IMR-90 (cell line): ENCODE data around the gene SNCA. TPM values are rescaled to one million over a fixed set of nuclear protein-coding genes. Genes with fewer than 3 reads are reported as not detected.

ENCODE experiments used
- ATAC-seq: fragments of 200-7000 bp; cut with Tn5 transposase; 2 replicates; pipeline ENCODE4 v1.9.1; 2020; ENCODE audit warnings: low read depth, mild to moderate bottlenecking, moderate library complexity
- BruUV-seq: library from RNA; stranded (reverse); fragments of 400-500 nt; replicated peaks from 2 replicates; lab custom pipeline; 2021; lab: Mats Ljungman, UMichigan
- CTCF ChIA-PET: fragments of 300-600 bp; formaldehyde crosslinking; extraction: SDS; loops from one replicate; lab custom pipeline; 2021; ENCODE audit warnings: antibody characterized with exemption; lab: Yijun Ruan, JAX
- POLR2A ChIA-PET: fragments of 300-600 bp; sonication (Branson Sonifier 250); formaldehyde crosslinking; loops from one replicate; lab custom pipeline; 2022; ENCODE audit warnings: antibody characterized with exemption; ENCODE audit not compliant: unreplicated experiment; lab: Charles Lee
- DNase-seq: peaks from one replicate; pipeline ENCODE4 v3.0.0; 2013
- H2AFZ ChIP-seq: replicated peaks from 2 replicates; pipeline ENCODE3; 2013; ENCODE audit warnings: low read length, mild to moderate bottlenecking; ENCODE audit not compliant: poor library complexity
- H2AK5ac ChIP-seq: 2 replicates; pipeline ENCODE4 v1.6.1; 2013; ENCODE audit warnings: low read depth, low read length, inconsistent platforms
- H2AK9ac ChIP-seq: replicated peaks from 2 replicates; pipeline ENCODE3; 2013; ENCODE audit warnings: mild to moderate bottlenecking, low read depth, low read length, moderate library complexity; ENCODE audit not compliant: poor library complexity
- H2BK120ac ChIP-seq: 2 replicates; pipeline ENCODE4 v1.6.1; 2013; ENCODE audit warnings: low read depth, low read length, inconsistent platforms
- H2BK15ac ChIP-seq: 3 replicates; pipeline ENCODE4 v1.6.1; 2013; ENCODE audit warnings: low read depth, low read length, inconsistent platforms
- H2BK20ac ChIP-seq: 2 replicates; pipeline ENCODE4 v1.6.1; 2013; ENCODE audit warnings: low read depth, mild to moderate bottlenecking, inconsistent platforms, low read length, moderate library complexity
- H2BK5ac ChIP-seq: 2 replicates; pipeline ENCODE4 v1.6.1; 2013; ENCODE audit warnings: mild to moderate bottlenecking, low read depth, low read length, inconsistent platforms; ENCODE audit not compliant: poor library complexity, severe bottlenecking
- H3K14ac ChIP-seq: replicated peaks from 2 replicates; pipeline ENCODE4 v1.6.1; 2013; ENCODE audit warnings: low read depth, low read length, inconsistent platforms
- H3K18ac ChIP-seq: 2 replicates; pipeline ENCODE4 v1.6.1; 2013; ENCODE audit warnings: low read depth, low read length, control low read depth
- H3K23ac ChIP-seq: 2 replicates; pipeline ENCODE4 v1.6.1; 2013; ENCODE audit warnings: low read depth, low read length, inconsistent platforms
- H3K27ac ChIP-seq: 2 replicates; pipeline ENCODE4 v1.5.1; 2013; ENCODE audit warnings: mild to moderate bottlenecking, control low read depth, low read length; ENCODE audit not compliant: insufficient read depth
- H3K27me3 ChIP-seq: 2 replicates; pipeline ENCODE4 v1.6.1; 2013; ENCODE audit warnings: low read length; ENCODE audit not compliant: control insufficient read depth, insufficient read depth
- H3K36me3 ChIP-seq: 2 replicates; pipeline ENCODE4 v1.6.1; 2013; ENCODE audit warnings: low read length, mixed read lengths; ENCODE audit not compliant: control insufficient read depth, insufficient read depth
- H3K4ac ChIP-seq: 2 replicates; pipeline ENCODE4 v1.6.1; 2013; ENCODE audit warnings: low read depth, low read length, inconsistent platforms
- H3K4me1 ChIP-seq: 2 replicates; pipeline ENCODE4 v1.6.1; 2013; ENCODE audit warnings: low read length, mixed read lengths; ENCODE audit not compliant: control insufficient read depth, insufficient read depth
- H3K4me2 ChIP-seq: 2 replicates; pipeline ENCODE4 v1.6.1; 2013; ENCODE audit warnings: low read depth, mild to moderate bottlenecking, control low read depth, low read length, moderate library complexity
- H3K4me3 ChIP-seq: 2 replicates; pipeline ENCODE4 v1.5.1; 2013; ENCODE audit warnings: low read depth, mild to moderate bottlenecking, control low read depth, low read length, moderate library complexity; ENCODE audit not compliant: insufficient read depth
- H3K56ac ChIP-seq: 2 replicates; pipeline ENCODE4 v1.6.1; 2013; ENCODE audit warnings: low read length, inconsistent platforms; ENCODE audit not compliant: insufficient read depth; ENCODE audit errors: extremely low read depth
- H3K79me1 ChIP-seq, 2 experiments: 2 replicates each; pipeline ENCODE4 v1.6.1; 2013; ENCODE audit warnings: low read length in 2 of 2, inconsistent platforms in 1 of 2, low read depth in 1 of 2
- H3K9ac ChIP-seq: 2 replicates; pipeline ENCODE4 v1.6.1; 2013; ENCODE audit warnings: low read depth, low read length, control low read depth
- H3K9me1 ChIP-seq: 2 replicates; pipeline ENCODE4 v1.6.1; 2013; ENCODE audit warnings: low read length, inconsistent platforms; ENCODE audit not compliant: insufficient read depth
- H3K9me3 ChIP-seq: 2 replicates; pipeline ENCODE4 v1.6.1; 2013; ENCODE audit warnings: low read length; ENCODE audit not compliant: control insufficient read depth, insufficient read depth
- H4K20me1 ChIP-seq: 2 replicates; pipeline ENCODE4 v1.6.1; 2013; ENCODE audit warnings: low read length, inconsistent platforms; ENCODE audit not compliant: insufficient read depth
- H4K5ac ChIP-seq: 2 replicates; pipeline ENCODE4 v1.6.1; 2013; ENCODE audit warnings: mild to moderate bottlenecking, low read depth, low read length, control low read depth
- H4K8ac ChIP-seq, 2 experiments: 2 replicates each; pipeline ENCODE4 v1.6.1; 2013; ENCODE audit warnings: low read depth in 2 of 2, low read length in 2 of 2, control low read depth in 1 of 2, inconsistent platforms in 1 of 2
- H4K91ac ChIP-seq: 2 replicates; pipeline ENCODE4 v1.6.1; 2013; ENCODE audit warnings: low read depth, low read length, inconsistent platforms; ENCODE audit not compliant: insufficient read depth
- BHLHE40 ChIP-seq: fragments of 150-350 bp; IDR thresholded peaks from 2 replicates; pipeline ENCODE4 v1.6.1; 2016; ENCODE audit warnings: mild to moderate bottlenecking, low read depth, low read length
- CEBPB ChIP-seq: IDR thresholded peaks from 2 replicates; pipeline ENCODE4 v1.6.1; 2012; ENCODE audit warnings: low read depth, low read length, improper control_type of control experiment
- CHD1 ChIP-seq: IDR thresholded peaks from 2 replicates; pipeline ENCODE4 v1.6.1; 2012; ENCODE audit warnings: low read depth, low read length, improper control_type of control experiment
- CTCF ChIP-seq: conservative IDR thresholded peaks from 2 replicates; pipeline ENCODE4 v1.5.1; 2012; ENCODE audit warnings: mild to moderate bottlenecking, low read depth, low read length, improper control_type of control experiment
- MAZ ChIP-seq: IDR thresholded peaks from 2 replicates; pipeline ENCODE4 v1.6.1; 2012; ENCODE audit warnings: low read depth, mild to moderate bottlenecking, low read length, improper control_type of control experiment, moderate library complexity, borderline replicate concordance
- MXI1 ChIP-seq: IDR thresholded peaks from 2 replicates; pipeline ENCODE4 v1.6.1; 2012; ENCODE audit warnings: low read depth, mild to moderate bottlenecking, low read length, moderate library complexity, borderline replicate concordance
- NFE2L2 ChIP-seq: fragments of 150-350 bp; IDR thresholded peaks from 2 replicates; pipeline ENCODE4 v1.6.1; 2016; ENCODE audit warnings: low read depth, mild to moderate bottlenecking, low read length
- RAD21 ChIP-seq: IDR thresholded peaks from 2 replicates; pipeline ENCODE4 v1.6.1; 2012; ENCODE audit warnings: low read length, improper control_type of control experiment
- RFX5 ChIP-seq: IDR thresholded peaks from 2 replicates; pipeline ENCODE4 v1.8.0; 2012; ENCODE audit warnings: low read depth, mild to moderate bottlenecking, low read length, moderate library complexity
- SMC3 ChIP-seq: fragments of 150-350 bp; IDR thresholded peaks from 2 replicates; pipeline ENCODE4 v1.6.1; 2016; ENCODE audit warnings: low read depth, mild to moderate bottlenecking, antibody characterized with exemption, low read length, moderate library complexity
- WGBS, 2 experiments: methylation state at CpG; one replicate each; pipeline versions ENCODE4 v1.1.5 to v1.1.7; 2013; ENCODE audit warnings: missing lambda C conversion rate in 2 of 2; ENCODE audit not compliant: insufficient read length in 1 of 2; ENCODE audit errors: extremely low coverage in 2 of 2; 5-methylcytosine and 5-hydroxymethylcytosine counted together
- dilution Hi-C: fragments of 300-500 bp; cut with HindIII; formaldehyde crosslinking; loops from one replicate; pipeline ENCODE4 v1.14.3; 2018; ENCODE audit warnings: low sequenced_read_pairs; ENCODE audit not compliant: unreplicated experiment
- in situ Hi-C: fragments of 300-500 bp; cut with MboI; formaldehyde crosslinking; loops from 3 replicates; pipeline ENCODE4 v1.14.3; 2019; ENCODE audit warnings: low sequenced_read_pairs, inconsistent platforms, mixed read lengths
- intact Hi-C: fragments of 100-400 bp; cut with micrococcal nuclease; formaldehyde crosslinking; loops from 2 replicates; pipeline ENCODE4 v1.10.0; 2022
- polyA plus RNA-seq, 3 experiments: library from polyadenylated mRNA; depleted of rRNA; stranded (reverse); fragments of >200 nt; gene quantifications; 2 replicates each; pipeline ENCODE4 v1.2.3, GENCODE V29; 2012; ENCODE audit warnings: low replicate concordance in 1 of 3
- total RNA-seq: library from RNA; depleted of rRNA; stranded (reverse); fragments of >200 nt; gene quantifications from 2 replicates; pipeline ENCODE4 v1.2.3, GENCODE V29; 2012

The SNCA gene
- total and polyA plus RNA-seq, 2 of the 4 experiments (the other 2 are of a cell fraction): 0.36 to 0.46 TPM

DNA sequence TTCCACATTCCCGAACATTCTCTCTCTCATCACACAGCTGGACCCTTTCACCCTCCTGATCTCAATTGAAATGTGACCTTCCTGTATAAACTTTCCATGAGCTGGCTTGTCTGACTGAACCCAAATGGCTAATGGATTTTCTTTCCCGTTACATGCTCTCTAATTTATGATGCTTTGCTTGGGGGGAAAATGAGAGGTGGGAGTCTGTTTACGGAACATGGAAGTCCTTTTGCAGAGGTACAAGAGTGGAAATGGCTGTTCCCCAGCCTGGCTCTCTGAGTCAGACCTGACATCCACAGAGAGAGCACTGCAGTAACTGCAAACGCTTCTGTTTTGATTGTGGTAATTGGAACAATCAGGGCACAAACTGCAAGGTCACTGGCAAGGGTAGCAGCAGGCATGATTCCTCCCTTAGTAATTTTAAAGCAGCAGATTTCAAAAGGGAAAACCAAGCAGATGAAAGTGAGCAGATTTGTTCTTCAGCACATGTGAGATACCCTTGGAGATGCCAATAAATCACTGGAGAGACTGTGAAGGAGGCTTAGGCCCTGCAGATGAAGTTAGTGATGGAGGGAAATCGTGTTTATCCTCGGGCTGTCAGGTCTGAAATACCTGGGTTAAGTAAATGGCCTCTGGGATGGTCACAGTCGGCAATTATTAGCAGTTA is 83.9 kb downstream of the SNCA start (continued):
- TF ChIP-seq MXI1: no peak
- TF ChIP-seq CEBPB: no peak

GRCh38 chr4:89751416-89751815 is 85.5 kb downstream of the SNCA start:
- Histone ChIP-seq H3K18ac (no peak overlapping the region), H3K23ac (no peak overlapping the region), H2BK15ac (peak overlapping the region; percentile 80; the same call in 2 of the 3 replicates), H3K4me2 (no peak overlapping the region), H3K27me3 (no peaks in the 10 kb centered on the region), H3K56ac (no peak overlapping the region), H3K36me3 (no peaks in the 10 kb centered on the region), H3K14ac (no peak overlapping the region), H4K20me1 (peaks cover 5% of the 10 kb centered on the region; the same call in 1 of the 2 replicates), H2AK5ac (no peak overlapping the region), H2AFZ (no peak overlapping the region), H2BK20ac (no peak overlapping the region), H2BK5ac (no peak overlapping the region), H4K5ac (no peak overlapping the region), H3K9ac (no peak overlapping the region), H2BK120ac (peak overlapping the region; percentile 36; the same call in 1 of the 2 replicates), H3K4me1 (peaks cover 3% of the 10 kb centered on the region), H3K4me3 (no peak overlapping the region), H3K4ac (no peak overlapping the region), H3K27ac (no peak overlapping the region), H3K9me3 (no peaks in the 10 kb centered on the region), H3K79me1 (no peaks in the 10 kb centered on the region), H4K91ac (peak overlapping the region; percentile 28; the same call in 1 of the 2 replicates), H2AK9ac (no peak overlapping the region), H3K9me1 (0 out of 2 replicates have a peak, but pooled peaks cover 3% of the 10 kb centered on the region), H4K8ac (no peak overlapping the region)
- no CpG with 5 or more reads among the region's 5 CpGs for WGBS, 2 experiments
- no peak for ATAC-seq
- intact Hi-C loops (no loop called here), in situ Hi-C loops (no loop called here), dilution Hi-C loops (no loop called here)
- no peak for DNase-seq
- TF ChIP-seq CTCF (no peak), RAD21 (no peak), RFX5 (no peak), NFE2L2 (no peak), MAZ (no peak), SMC3 (no peak), CHD1 (no peak), BHLHE40 (no peak)
- ChIA-PET POLR2A (no interaction called here), CTCF (no interaction called here)
- no TSS peak for BruUV-seq
